DMS153 treated with DMSO at 0.1 percent for 48 hours (cell line): ENCODE measurements around the gene SMG7.

ENCODE experiments used
- DNase-seq: peaks from one replicate; lab custom pipeline; 2025; ENCODE audit not compliant: unreplicated experiment; lab: John Stamatoyannopoulos, UW

SMG7 gene

DNA sequence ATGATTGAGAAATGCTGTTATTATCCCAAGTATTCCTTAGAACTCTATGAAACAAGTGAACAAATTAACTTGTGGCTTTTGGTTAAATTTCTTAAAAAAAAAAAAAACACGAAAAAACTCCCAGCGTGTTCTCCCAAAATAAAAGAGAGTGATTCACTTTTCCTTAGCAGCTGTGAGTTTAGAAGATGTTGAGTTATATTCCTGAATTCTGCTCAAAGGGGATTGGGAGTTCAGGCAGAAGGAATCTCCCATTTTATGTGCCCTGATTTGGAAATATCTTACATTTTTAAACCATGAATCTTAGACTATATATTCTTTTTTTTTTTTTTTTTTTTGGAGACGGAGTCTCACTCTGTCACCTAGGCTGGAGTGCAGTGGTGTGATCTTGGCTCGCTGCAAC, 34.3 kb downstream of the SMG7 start:
- no peak for DNase-seq

DNA sequence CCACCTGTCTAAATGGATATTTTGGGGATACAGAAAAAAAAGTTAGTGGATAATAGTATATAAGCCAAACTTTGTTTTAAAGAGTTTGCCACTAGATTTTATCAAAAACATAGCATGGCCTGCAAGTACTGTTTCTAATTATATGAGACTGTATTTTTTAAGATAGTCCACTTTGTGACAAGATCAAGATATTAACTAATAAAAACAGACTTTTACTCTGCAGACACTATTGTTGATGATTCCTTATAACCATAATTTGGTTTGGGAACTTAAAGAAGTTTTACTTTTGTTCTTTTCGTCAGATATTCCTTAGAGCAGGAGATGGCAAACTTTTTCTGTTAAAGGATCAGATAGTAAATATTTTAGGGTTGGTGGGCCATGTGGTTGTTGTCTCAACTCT, 36.4 kb downstream of the SMG7 start:
- DNase-seq, result no peak

DNA sequence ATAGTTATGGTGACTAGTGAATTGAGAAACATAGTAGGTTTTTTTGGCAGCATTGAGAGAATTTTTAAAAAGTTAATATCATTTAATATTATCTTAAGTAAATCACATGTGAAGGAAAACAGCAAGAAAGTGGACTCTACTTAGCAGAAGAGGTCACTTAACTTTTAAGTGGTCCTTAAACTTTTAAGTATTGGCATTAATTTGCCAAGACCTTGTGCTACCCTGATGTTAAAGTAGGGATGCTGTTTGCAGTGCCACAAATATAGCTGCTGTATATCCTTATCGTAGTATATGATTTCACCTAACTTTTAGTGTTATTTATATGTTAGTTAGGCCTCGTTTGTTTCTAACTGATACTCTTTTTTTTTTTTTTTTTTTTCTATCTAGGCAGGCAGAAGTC, 40.2 kb downstream of the SMG7 start:
- DNase-seq, result no peak

DNA sequence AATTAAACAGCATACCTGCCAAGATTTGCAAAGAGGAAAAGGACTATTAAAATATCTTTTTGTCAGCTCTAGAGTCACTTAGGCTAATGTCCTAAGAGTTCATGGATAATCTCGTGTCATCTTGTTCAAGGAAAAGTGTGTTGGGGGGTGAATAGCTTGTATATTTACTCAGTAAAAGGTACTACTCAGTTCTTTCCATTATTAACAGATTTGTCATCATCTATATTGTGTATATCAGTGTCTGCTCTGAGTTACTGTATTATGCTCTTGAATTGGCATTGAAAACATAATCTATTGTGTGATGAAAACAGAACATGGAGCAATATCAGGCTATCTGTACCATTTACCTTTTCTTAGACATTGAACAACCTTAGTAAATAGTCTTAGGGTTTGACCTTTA, 41.9 kb downstream of the SMG7 start:
- DNase-seq, result no peak

DNA sequence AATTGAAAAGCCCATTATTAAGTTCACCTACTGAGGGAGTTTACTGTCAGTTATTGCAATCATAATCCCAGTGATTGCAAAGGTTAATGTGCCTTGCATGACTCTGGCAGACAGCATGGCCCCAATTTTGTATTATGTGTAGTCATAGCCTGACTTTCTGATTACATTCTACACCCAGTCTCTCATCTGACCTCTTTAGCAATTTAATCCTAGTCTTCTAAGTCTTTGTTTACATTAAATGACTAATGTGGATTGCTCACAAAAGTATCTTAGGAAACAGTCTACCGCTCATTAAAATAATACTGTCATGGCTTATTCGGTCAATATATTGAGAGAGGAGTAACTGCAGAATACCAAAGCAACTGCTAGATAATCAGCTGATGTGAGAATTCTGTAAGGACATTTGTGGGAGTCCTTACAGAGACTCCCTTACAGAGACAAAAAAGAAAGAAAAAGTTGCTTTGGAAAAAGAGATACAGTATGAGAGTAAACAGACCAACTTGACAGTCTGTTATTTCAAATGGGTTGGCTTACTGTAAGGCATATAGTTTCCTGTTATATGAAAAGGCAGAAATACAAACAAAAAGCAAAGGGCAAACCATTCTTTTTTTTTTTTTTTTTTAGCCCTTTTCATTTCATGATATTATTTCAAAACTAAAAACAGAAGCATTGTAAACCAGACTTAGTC, 42.8 kb downstream of the SMG7 start:
- peak; percentile 43 for DNase-seq

DNA sequence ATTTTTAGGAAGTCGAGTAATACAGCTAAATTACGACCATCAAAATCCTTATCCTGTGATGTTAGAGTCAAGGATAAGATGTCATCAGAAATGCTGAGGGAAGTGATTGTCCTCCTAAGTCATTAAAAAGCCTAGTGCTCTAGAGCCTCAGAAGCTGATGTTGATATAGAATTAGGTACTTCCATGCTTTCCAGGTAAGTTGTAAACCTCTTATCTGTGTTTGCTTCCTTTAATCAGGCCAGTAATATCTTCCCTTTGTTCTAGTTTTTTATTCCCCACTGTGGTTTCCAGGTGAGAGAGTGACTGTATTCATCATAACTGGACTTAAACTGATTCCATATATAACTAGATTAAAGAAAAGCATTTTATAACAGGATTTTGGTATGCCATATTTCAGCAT, 44.4 kb downstream of the SMG7 start:
- no peak for DNase-seq

DNA sequence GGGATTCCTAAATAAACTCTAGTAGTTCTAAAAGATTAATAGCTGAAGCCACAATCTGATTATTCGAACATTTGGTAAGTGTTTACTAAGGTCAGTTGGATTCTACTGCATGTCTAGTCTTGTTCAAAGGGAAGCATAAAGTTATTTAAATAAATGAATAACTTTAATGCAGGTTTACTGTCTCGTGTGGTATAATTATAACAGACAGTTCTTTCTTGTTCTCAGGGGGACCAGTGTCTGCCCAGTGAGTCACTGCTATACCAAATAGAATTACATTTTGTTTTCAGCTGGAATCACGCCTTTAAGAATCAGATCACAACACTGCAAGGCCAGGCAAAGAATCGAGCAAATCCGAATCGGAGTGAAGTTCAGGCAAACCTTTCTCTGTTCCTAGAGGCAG, 45.1 kb downstream of the SMG7 start:
- no peak for DNase-seq

DNA sequence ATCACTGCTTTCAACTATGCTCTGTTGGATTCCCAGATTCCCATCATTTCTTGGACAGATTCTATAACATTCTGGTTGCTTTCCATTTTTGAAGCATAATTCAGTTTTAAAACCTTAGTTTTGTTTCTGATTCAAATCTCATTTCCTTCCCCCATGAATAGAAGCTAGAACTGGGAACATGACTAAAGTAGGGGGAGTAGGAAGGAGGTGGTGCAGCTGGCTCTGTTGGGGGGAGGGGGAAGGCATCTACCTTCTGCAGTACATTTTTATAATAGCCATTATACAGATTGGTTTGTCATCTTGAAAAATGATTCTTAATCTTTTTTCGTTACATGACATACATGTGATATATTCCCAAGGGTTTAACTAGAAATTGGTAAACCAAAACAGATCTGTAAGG, 48.1 kb downstream of the SMG7 start:
- DNase-seq, result no peak

DNA sequence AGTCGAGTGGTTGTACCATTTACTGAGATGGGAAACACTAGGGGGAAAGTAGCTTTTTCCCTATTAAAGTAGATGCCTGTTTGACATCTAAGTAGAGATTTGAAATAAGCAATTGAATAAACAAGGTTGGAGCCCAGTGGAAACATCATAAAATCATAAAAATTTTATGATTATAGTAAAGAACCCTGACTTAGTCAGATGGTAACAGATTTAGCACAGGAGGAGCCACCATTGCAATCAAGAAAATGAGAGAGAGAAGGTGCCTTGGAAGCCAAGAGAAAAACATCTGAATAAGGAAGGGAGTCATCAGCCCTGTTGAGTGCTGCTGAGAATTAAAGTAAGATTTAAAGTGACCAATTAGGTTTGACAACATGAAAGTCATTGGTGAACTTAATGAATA, 49.8 kb downstream of the SMG7 start:
- no peak for DNase-seq

DNA sequence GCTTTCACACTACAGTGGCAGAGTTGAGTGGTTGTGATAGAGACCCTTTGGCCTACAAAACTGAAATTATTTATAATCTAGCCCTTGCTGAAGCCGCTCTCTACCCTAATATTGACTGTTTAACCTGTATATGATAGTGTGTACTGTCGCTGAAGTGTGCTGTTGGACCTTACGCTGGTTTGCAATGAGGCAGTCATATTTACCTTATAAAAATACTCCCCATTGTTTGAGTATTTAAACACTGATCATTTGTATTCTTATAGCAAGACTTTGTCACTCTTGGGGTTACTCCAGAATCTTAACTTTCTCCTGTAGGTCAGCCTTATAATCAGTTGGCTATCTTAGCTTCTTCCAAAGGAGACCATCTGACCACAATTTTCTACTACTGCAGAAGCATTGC, 56.3 kb downstream of the SMG7 start:
- DNase-seq, result no peak

DNA sequence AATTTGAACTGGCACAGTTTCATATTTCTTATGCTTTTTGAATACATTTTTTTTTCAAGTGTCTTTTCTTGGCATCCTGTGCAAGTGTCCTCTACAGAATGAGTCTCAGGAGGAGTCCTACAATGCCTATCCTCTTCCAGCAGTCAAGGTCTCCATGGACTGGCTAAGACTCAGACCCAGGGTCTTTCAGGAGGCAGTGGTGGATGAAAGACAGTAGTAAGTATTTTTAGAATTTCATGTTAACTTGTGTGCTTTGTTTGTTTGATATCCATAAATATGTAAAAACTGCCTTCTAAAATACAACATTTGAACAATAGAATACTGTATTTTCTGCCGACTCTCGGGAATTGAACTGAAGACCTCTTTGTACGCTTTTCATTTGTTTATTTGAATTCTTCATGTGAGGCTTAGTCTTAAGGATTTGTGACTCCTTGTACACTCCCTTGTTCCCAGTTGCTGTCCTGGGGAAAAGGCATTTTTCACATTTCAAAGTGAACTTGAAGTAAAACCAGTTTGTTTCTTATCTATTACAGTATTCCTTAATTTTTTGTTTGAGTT, 61.4 kb downstream of the SMG7 start:
- DNase-seq, result no peak

DNA sequence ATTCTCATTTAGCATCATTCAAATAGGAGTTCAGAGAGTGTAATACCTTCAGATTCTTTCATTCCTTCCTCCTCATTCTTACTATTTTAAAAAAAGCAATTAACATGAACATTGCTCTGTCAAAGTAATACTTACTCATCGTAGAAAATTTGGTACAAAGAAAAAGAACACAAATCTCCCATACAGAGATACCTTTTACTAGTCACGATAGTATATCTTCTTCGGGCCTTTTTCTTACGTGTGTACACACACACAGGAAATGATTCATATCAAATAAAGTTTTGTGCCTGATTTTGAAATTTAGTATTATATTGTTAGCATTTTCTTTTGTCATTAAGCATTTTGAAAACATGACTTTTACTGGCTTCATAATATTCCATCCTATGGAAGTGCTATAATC, 65.1 kb downstream of the SMG7 start:
- DNase-seq, result no peak

DNA sequence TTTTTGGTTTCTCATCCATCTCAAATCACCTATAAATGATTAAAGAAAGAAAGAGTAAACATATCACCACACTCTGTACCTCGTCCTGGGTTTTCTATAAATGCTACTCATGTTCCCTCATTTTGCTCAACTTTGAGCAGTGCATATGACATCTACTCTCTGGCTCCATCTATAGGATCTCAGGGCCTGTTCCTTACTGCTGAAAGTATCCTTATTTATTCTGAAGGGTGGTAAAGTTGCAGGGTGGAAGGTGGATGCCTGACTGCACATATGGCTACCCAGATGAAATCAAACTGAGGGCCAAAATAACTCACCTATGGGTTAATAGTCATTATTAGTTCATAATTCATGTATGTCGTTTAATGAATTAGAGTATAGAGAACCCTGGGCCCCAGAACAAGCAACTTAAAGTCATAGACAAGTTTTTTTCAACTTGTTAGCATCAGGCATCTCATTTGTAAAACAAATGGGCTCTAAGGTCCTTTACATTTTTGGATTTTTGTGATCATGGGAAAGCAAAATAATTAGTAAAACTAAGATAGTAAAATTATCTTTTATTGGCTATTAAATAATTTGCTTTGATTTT, 71.4 kb downstream of the SMG7 start:
- DNase-seq, result peak; percentile 38

DNA sequence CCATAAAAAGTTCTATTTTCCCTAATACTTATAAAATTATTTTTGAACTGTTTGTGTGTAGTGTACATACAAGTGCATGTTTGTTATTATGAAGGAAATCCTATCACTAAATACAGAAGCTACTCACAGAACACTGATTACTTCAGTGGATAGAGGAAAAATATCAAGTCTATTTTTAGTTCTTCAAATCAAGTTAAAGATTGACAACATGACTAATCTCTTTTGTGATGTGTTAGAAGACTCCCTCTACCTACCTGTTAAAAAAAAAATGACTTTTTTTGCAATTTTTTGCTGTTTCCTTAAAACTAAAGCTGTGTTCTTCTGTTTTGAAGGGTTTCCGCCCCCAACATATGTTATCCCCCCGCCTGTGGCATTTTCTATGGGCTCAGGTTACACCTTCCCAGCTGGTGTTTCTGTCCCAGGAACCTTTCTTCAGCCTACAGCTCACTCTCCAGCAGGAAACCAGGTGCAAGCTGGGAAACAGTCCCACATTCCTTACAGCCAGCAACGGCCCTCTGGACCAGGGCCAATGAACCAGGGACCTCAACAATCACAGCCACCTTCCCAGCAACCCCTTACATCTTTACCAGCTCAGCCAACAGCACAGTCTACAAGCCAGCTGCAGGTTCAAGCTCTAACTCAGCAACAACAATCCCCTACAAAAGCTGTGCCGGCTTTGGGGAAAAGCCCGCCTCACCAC, 72.4 kb downstream of the SMG7 start:
- no peak for DNase-seq

DNA sequence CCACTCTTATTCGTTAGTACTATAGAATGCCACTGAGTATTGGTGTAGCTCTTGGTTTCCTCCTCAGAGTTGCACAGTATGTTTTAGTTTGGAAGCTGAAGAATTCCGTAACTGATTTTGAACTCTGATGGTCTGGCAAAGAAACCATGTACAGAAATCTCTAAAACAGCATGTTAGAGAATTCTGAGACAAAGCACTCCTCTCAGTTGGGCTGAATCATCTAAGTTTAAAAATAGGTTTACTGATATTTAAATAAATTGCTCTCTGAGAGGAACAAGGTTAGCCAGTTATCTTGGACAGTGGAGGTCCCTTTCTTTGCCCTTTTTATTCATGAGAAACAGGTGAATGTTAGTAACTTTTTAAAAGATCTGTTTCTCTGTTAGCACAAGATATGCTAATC, 74.1 kb downstream of the SMG7 start:
- DNase-seq, result no peak

DNA sequence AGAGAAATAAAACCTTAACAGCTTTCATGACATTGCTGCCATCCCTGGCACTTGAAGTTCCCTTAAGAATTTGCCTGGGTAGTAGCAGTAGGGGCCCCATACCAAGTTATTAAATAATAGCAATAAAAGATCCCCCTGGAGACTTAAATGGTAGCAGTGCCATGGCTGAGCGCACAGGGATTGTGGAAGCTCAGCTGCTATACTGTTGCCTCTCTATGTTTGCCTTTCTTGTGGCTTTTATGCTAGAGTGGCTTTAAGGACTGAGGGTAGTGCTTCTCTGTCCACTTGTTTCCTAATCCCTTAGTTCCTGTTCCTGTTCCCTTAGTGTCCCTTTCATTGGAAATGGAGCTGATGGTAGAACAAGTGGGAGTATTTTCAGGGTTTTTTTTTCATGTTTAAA, 75.8 kb downstream of the SMG7 start:
- peak; percentile 52 for DNase-seq

DNA sequence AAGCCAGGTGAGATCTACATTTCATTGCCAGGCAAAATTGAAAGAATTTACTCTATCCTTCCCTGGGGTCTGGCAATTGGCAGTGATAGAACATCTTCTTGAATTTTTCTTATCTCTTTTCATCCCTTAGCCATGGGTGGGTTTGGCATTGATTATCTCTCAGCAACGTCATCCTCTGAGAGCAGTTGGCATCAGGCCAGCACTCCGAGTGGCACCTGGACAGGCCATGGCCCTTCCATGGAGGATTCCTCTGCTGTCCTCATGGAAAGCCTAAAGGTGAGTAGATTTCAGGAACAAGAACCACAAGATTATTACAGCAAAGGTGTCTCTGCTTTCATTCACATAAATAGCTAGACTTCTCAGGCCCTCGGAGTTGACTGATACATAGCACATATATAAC, 78.6 kb downstream of the SMG7 start:
- DNase-seq, result no peak

DNA sequence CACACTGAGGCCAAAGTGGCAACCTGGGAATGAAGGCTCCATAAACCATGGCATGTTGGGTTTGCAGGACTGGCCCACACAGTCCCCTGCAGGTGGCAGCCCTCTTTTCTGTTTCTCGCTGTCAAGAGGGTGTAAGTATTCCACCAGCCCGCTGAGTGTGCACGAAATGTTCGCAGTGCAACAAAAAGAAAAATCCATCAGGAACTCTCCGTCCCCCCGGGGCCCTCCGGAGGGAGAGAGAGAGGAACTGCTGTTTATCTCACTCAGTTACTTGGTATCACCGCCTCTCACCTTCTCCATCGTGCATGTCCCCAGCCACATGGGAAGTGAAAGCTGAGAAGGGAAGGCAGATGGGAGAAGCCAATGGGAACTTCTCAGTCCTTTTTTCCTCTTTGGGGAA, 79.6 kb downstream of the SMG7 start:
- no peak for DNase-seq

DNA sequence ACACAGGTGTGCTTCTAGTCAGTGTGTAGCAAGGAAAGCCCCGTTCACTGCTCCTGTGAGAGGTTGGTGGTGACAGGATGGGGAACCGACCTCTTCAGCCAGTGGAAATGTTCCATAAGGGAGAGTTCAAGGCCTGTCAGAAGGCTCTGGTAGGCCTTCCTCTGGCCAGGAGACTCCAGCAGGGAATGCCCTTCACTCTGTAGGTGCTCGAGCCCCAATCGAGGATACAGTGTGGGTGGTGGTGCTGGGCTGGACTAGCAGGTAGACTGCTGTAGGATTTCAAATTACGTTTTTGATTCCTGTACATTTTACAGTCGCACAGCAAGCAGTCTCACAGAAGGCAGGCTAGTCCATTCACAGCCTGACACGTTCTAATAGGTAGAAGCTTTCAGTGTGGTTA, 80.1 kb downstream of the SMG7 start:
- DNase-seq, result no peak

DNA sequence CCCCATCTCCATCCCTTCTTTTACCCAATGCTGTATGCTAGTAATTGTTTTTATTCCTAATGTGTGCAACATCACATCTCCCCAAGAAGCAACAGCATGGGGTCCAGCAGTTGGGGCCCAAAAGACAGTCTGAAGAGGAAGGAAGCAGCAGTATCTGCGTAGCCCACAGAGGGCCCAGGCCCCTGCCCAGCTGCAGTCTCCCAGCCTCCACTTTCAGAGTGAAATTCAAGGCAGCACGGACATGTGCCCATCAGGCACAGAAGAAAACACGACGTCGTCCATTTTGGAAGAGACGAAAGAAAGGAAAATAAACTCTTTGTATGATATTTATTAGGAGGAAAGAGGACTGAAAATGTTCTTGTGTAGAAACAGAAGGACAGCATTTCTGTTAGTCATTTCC, 80.6 kb downstream of the SMG7 start:
- no peak for DNase-seq

DNA sequence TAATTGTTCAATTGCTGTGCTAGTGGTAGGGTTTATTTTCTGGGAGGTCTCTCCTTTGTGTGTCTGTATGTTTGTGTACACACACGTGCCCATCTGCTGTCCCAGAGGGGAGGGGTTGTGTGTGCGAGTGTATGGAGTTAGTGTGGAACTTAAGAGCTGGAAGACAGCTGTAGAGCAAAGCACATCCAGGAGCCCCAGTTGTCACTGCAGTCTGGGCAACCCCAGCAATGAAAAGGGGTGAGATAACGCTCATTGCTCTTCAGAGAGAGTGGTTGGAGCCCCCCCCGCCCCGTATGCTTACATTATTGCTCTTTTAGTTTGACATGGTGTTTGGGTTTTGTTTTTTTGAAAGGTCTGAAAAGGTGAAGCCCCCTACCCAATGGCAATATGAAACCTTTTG, 81.0 kb downstream of the SMG7 start:
- DNase-seq, result no peak

DNA sequence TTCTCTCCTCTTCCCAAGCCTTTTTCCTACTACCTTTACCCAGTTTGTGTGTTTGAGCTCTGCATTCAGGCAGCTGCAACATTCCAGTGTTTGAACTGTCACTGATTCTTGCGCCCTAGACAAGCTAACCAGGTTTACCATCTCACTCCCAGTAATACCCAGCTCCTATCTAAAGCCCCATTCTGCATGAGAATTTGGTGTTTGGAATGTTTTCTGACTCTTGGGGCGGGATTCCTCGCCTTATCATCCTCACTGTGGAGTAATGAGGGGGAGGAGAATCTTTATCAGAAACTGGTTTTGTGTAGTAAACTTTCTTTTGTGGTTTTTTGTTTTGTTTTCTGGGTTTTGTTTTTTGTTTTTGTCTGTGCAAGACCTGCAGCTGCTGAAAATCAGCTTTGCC, 81.5 kb downstream of the SMG7 start:
- no peak for DNase-seq
